Adrenal gland (tissue), 5 donors: Measurements from ENCODE around the gene OGDH.

Source experiments
- CTCF ChIP-seq, 6 experiments: fragments of 450-650 bp in 4 of 6; fragments of 200-600 bp in 2 of 6; sonication (generic) in 1 of 6; IDR thresholded peaks; 1 replicate in 5 of 6; 2 replicates in 1 of 6; pipeline versions ENCODE4 v1.5.1 to v1.8.0; 2016 to 2021; ENCODE audit warnings: antibody characterized with exemption in 6 of 6, mild to moderate bottlenecking in 2 of 6, moderate library complexity in 1 of 6
- POLR2A ChIP-seq, 2 donors: fragments of 450-650 bp; IDR thresholded peaks; one replicate each; pipeline ENCODE4 v1.6.1; 2017; ENCODE audit warnings: antibody characterized with exemption in 2 of 2, mild to moderate bottlenecking in 2 of 2, moderate library complexity in 1 of 2
- donor health status: DM: no; HTN: no; CAD: no.

- no peak for TF ChIP-seq POLR2A (IDR thresholded peaks at IDR 0.05)
- no peak for TF ChIP-seq CTCF (IDR thresholded peaks at IDR 0.05)
Measured at GRCh38 chr7:44733708-44734481, 127.5 kb downstream of the OGDH start.
